IMR-90 (cell line): ENCODE results near the gene ST6GALNAC3. TPM values are rescaled to one million over a fixed set of nuclear protein-coding genes. Genes with fewer than 3 reads are reported as not detected.

Source experiments
- ATAC-seq: fragments of 200-7000 bp; cut with Tn5 transposase; 2 replicates; pipeline ENCODE4 v1.9.1; 2020; ENCODE audit warnings: low read depth, mild to moderate bottlenecking, moderate library complexity
- BruUV-seq: library from RNA; stranded (reverse); fragments of 400-500 nt; replicated peaks from 2 replicates; lab custom pipeline; 2021; lab: Mats Ljungman, UMichigan
- CTCF ChIA-PET: fragments of 300-600 bp; formaldehyde crosslinking; extraction: SDS; loops from one replicate; lab custom pipeline; 2021; ENCODE audit warnings: antibody characterized with exemption; lab: Yijun Ruan, JAX
- POLR2A ChIA-PET: fragments of 300-600 bp; sonication (Branson Sonifier 250); formaldehyde crosslinking; loops from one replicate; lab custom pipeline; 2022; ENCODE audit warnings: antibody characterized with exemption; ENCODE audit not compliant: unreplicated experiment; lab: Charles Lee
- DNase-seq: peaks from one replicate; pipeline ENCODE4 v3.0.0; 2013
- H2AFZ ChIP-seq: replicated peaks from 2 replicates; pipeline ENCODE3; 2013; ENCODE audit warnings: low read length, mild to moderate bottlenecking; ENCODE audit not compliant: poor library complexity
- H2AK5ac ChIP-seq: 2 replicates; pipeline ENCODE4 v1.6.1; 2013; ENCODE audit warnings: low read depth, low read length, inconsistent platforms
- H2AK9ac ChIP-seq: replicated peaks from 2 replicates; pipeline ENCODE3; 2013; ENCODE audit warnings: mild to moderate bottlenecking, low read depth, low read length, moderate library complexity; ENCODE audit not compliant: poor library complexity
- H2BK120ac ChIP-seq: 2 replicates; pipeline ENCODE4 v1.6.1; 2013; ENCODE audit warnings: low read depth, low read length, inconsistent platforms
- H2BK15ac ChIP-seq: 3 replicates; pipeline ENCODE4 v1.6.1; 2013; ENCODE audit warnings: low read depth, low read length, inconsistent platforms
- H2BK20ac ChIP-seq: 2 replicates; pipeline ENCODE4 v1.6.1; 2013; ENCODE audit warnings: low read depth, mild to moderate bottlenecking, inconsistent platforms, low read length, moderate library complexity
- H2BK5ac ChIP-seq: 2 replicates; pipeline ENCODE4 v1.6.1; 2013; ENCODE audit warnings: mild to moderate bottlenecking, low read depth, low read length, inconsistent platforms; ENCODE audit not compliant: poor library complexity, severe bottlenecking
- H3K14ac ChIP-seq: replicated peaks from 2 replicates; pipeline ENCODE4 v1.6.1; 2013; ENCODE audit warnings: low read depth, low read length, inconsistent platforms
- H3K18ac ChIP-seq: 2 replicates; pipeline ENCODE4 v1.6.1; 2013; ENCODE audit warnings: low read depth, low read length, control low read depth
- H3K23ac ChIP-seq: 2 replicates; pipeline ENCODE4 v1.6.1; 2013; ENCODE audit warnings: low read depth, low read length, inconsistent platforms
- H3K27ac ChIP-seq: 2 replicates; pipeline ENCODE4 v1.5.1; 2013; ENCODE audit warnings: mild to moderate bottlenecking, control low read depth, low read length; ENCODE audit not compliant: insufficient read depth
- H3K27me3 ChIP-seq: 2 replicates; pipeline ENCODE4 v1.6.1; 2013; ENCODE audit warnings: low read length; ENCODE audit not compliant: control insufficient read depth, insufficient read depth
- H3K36me3 ChIP-seq: 2 replicates; pipeline ENCODE4 v1.6.1; 2013; ENCODE audit warnings: low read length, mixed read lengths; ENCODE audit not compliant: control insufficient read depth, insufficient read depth
- H3K4ac ChIP-seq: 2 replicates; pipeline ENCODE4 v1.6.1; 2013; ENCODE audit warnings: low read depth, low read length, inconsistent platforms
- H3K4me1 ChIP-seq: 2 replicates; pipeline ENCODE4 v1.6.1; 2013; ENCODE audit warnings: low read length, mixed read lengths; ENCODE audit not compliant: control insufficient read depth, insufficient read depth
- H3K4me2 ChIP-seq: 2 replicates; pipeline ENCODE4 v1.6.1; 2013; ENCODE audit warnings: low read depth, mild to moderate bottlenecking, control low read depth, low read length, moderate library complexity
- H3K4me3 ChIP-seq: 2 replicates; pipeline ENCODE4 v1.5.1; 2013; ENCODE audit warnings: low read depth, mild to moderate bottlenecking, control low read depth, low read length, moderate library complexity; ENCODE audit not compliant: insufficient read depth
- H3K56ac ChIP-seq: 2 replicates; pipeline ENCODE4 v1.6.1; 2013; ENCODE audit warnings: low read length, inconsistent platforms; ENCODE audit not compliant: insufficient read depth; ENCODE audit errors: extremely low read depth
- H3K79me1 ChIP-seq, 2 experiments: 2 replicates each; pipeline ENCODE4 v1.6.1; 2013; ENCODE audit warnings: low read length in 2 of 2, inconsistent platforms in 1 of 2, low read depth in 1 of 2
- H3K9ac ChIP-seq: 2 replicates; pipeline ENCODE4 v1.6.1; 2013; ENCODE audit warnings: low read depth, low read length, control low read depth
- H3K9me1 ChIP-seq: 2 replicates; pipeline ENCODE4 v1.6.1; 2013; ENCODE audit warnings: low read length, inconsistent platforms; ENCODE audit not compliant: insufficient read depth
- H3K9me3 ChIP-seq: 2 replicates; pipeline ENCODE4 v1.6.1; 2013; ENCODE audit warnings: low read length; ENCODE audit not compliant: control insufficient read depth, insufficient read depth
- H4K20me1 ChIP-seq: 2 replicates; pipeline ENCODE4 v1.6.1; 2013; ENCODE audit warnings: low read length, inconsistent platforms; ENCODE audit not compliant: insufficient read depth
- H4K5ac ChIP-seq: 2 replicates; pipeline ENCODE4 v1.6.1; 2013; ENCODE audit warnings: mild to moderate bottlenecking, low read depth, low read length, control low read depth
- H4K8ac ChIP-seq, 2 experiments: 2 replicates each; pipeline ENCODE4 v1.6.1; 2013; ENCODE audit warnings: low read depth in 2 of 2, low read length in 2 of 2, control low read depth in 1 of 2, inconsistent platforms in 1 of 2
- H4K91ac ChIP-seq: 2 replicates; pipeline ENCODE4 v1.6.1; 2013; ENCODE audit warnings: low read depth, low read length, inconsistent platforms; ENCODE audit not compliant: insufficient read depth
- BHLHE40 ChIP-seq: fragments of 150-350 bp; IDR thresholded peaks from 2 replicates; pipeline ENCODE4 v1.6.1; 2016; ENCODE audit warnings: mild to moderate bottlenecking, low read depth, low read length
- CEBPB ChIP-seq: IDR thresholded peaks from 2 replicates; pipeline ENCODE4 v1.6.1; 2012; ENCODE audit warnings: low read depth, low read length, improper control_type of control experiment
- MAFK ChIP-seq: IDR thresholded peaks from 2 replicates; pipeline ENCODE4 v1.6.1; 2012; ENCODE audit warnings: low read depth, low read length, improper control_type of control experiment
- MXI1 ChIP-seq: IDR thresholded peaks from 2 replicates; pipeline ENCODE4 v1.6.1; 2012; ENCODE audit warnings: low read depth, mild to moderate bottlenecking, low read length, moderate library complexity, borderline replicate concordance
- NFE2L2 ChIP-seq: fragments of 150-350 bp; IDR thresholded peaks from 2 replicates; pipeline ENCODE4 v1.6.1; 2016; ENCODE audit warnings: low read depth, mild to moderate bottlenecking, low read length
- WGBS, 2 experiments: methylation state at CpG; one replicate each; pipeline versions ENCODE4 v1.1.5 to v1.1.7; 2013; ENCODE audit warnings: missing lambda C conversion rate in 2 of 2; ENCODE audit not compliant: insufficient read length in 1 of 2; ENCODE audit errors: extremely low coverage in 2 of 2; 5-methylcytosine and 5-hydroxymethylcytosine counted together
- dilution Hi-C: fragments of 300-500 bp; cut with HindIII; formaldehyde crosslinking; loops from one replicate; pipeline ENCODE4 v1.14.3; 2018; ENCODE audit warnings: low sequenced_read_pairs; ENCODE audit not compliant: unreplicated experiment
- in situ Hi-C: fragments of 300-500 bp; cut with MboI; formaldehyde crosslinking; loops from 3 replicates; pipeline ENCODE4 v1.14.3; 2019; ENCODE audit warnings: low sequenced_read_pairs, inconsistent platforms, mixed read lengths
- intact Hi-C: fragments of 100-400 bp; cut with micrococcal nuclease; formaldehyde crosslinking; loops from 2 replicates; pipeline ENCODE4 v1.10.0; 2022
- polyA plus RNA-seq, 3 experiments: library from polyadenylated mRNA; depleted of rRNA; stranded (reverse); fragments of >200 nt; gene quantifications; 2 replicates each; pipeline ENCODE4 v1.2.3, GENCODE V29; 2012; ENCODE audit warnings: low replicate concordance in 1 of 3
- total RNA-seq: library from RNA; depleted of rRNA; stranded (reverse); fragments of >200 nt; gene quantifications from 2 replicates; pipeline ENCODE4 v1.2.3, GENCODE V29; 2012

ST6GALNAC3 gene
- total and polyA plus RNA-seq, 2 of the 4 experiments (the other 2 are of a cell fraction): 0.65 to 1.3 TPM

DNA sequence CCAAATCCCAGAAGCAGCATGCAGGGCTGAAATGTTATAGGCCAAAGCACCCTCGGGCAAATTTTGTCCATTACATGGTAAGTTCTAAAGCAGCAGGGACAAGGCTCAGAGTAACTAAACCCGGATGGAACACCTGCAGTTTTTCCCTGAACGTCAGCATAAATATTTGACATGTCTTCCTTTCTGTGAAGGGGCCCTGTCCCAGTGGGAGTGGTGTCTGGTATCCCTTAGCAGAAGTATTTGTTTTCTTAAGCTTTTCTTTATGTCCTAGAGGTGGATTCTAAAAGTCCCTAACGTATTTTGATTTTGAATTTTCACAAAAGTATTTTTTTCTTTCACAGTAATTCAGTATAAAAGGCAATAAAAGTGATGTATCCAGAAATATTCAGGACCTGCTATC lies 223.9 kb downstream of the ST6GALNAC3 start:
- dilution Hi-C loops: no loop called here
- Histone ChIP-seq H2BK120ac (no peak overlapping the region), H4K20me1 (no peaks in the 10 kb centered on the region), H3K27me3 (no peaks in the 10 kb centered on the region), H3K9ac (no peak overlapping the region), H3K36me3 (no peaks in the 10 kb centered on the region), H3K4ac (no peak overlapping the region), H3K9me3 (no peaks in the 10 kb centered on the region), H2BK20ac (no peak overlapping the region), H3K27ac (no peak overlapping the region), H2AFZ (no peak overlapping the region), H3K18ac (no peak overlapping the region), H2BK15ac (no peak overlapping the region), H2AK5ac (no peak overlapping the region), H2BK5ac (no peak overlapping the region), H3K4me3 (no peak overlapping the region), H3K56ac (no peak overlapping the region), H3K9me1 (no peaks in the 10 kb centered on the region), H3K4me2 (no peak overlapping the region), H3K14ac (no peak overlapping the region), H3K23ac (no peak overlapping the region), H2AK9ac (no peak overlapping the region), H3K79me1 (no peaks in the 10 kb centered on the region), H4K91ac (no peak overlapping the region), H4K8ac (no peak overlapping the region), H3K4me1 (no peaks in the 10 kb centered on the region), H4K5ac (no peak overlapping the region)
- DNase-seq: no peak
- TF ChIP-seq MXI1 (no peak), NFE2L2 (no peak), MAFK (no peak), CEBPB (no peak), BHLHE40 (no peak)
- in situ Hi-C loops: no loop called here
- intact Hi-C loops: no loop called here
- POLR2A ChIA-PET: no interaction called here
- no peak for ATAC-seq
- no CpG with 5 or more reads among the region's 4 CpGs for WGBS, 2 experiments
- BruUV-seq: no TSS peak
- CTCF ChIA-PET: no interaction called here
